Ovary (tissue), 3 donors: ENCODE results near the gene PARP9.

Experiments used
- EP300 ChIP-seq: sonication (generic); formaldehyde crosslinking; IDR thresholded peaks from one replicate; pipeline ENCODE4 v1.6.1; 2017; ENCODE audit warnings: antibody characterized with exemption
- POLR2A ChIP-seq: fragments of 450-650 bp; IDR thresholded peaks from one replicate; pipeline ENCODE4 v1.6.1; 2017; ENCODE audit warnings: antibody characterized with exemption, mild to moderate bottlenecking, moderate library complexity
- TF ChIP-seq, protein P1 (sequence below), 3 donors: fragments of 450-650 bp in 2 of 3; fragments of 200-600 bp in 1 of 3; IDR thresholded peaks; one replicate each; pipeline versions ENCODE4 v1.5.1 to v1.8.0; 2016 to 2022; ENCODE audit warnings: antibody characterized with exemption in 3 of 3, mild to moderate bottlenecking in 1 of 3
- donor health status: DM: no; HTN: no; CAD: no.

DNA sequence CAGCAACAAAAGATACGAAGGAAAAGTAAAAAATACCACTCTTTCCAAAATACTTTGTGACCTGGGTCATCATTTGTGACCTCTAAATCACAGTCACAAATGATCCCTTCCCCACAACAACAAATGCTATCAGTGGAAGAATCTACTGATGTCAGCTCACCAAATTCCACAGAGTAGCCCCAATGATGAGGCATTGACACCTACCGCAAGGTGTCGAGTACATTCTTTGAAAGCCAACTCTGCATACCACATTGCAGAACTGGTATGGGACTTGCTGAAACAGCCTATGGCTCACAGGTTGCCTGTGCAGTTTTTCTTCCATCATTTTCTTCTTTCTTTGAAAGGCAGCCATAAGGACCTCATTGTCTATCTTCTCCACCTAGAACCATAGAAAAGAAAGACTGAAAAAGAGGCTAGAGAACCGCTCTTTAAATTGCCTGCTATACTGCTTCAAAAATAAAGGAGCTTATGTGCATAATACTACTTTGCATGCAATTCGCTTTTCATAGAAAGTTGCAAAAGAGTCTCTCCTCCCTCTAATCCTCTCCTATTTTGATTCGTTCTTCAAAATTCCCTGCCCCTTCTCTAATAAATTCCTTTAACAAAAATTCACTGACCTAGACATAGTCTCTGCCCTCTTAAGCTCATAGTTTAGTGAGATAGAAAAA is 28.0 kb downstream of the PARP9 start:
- TF ChIP-seq, protein P1, sequence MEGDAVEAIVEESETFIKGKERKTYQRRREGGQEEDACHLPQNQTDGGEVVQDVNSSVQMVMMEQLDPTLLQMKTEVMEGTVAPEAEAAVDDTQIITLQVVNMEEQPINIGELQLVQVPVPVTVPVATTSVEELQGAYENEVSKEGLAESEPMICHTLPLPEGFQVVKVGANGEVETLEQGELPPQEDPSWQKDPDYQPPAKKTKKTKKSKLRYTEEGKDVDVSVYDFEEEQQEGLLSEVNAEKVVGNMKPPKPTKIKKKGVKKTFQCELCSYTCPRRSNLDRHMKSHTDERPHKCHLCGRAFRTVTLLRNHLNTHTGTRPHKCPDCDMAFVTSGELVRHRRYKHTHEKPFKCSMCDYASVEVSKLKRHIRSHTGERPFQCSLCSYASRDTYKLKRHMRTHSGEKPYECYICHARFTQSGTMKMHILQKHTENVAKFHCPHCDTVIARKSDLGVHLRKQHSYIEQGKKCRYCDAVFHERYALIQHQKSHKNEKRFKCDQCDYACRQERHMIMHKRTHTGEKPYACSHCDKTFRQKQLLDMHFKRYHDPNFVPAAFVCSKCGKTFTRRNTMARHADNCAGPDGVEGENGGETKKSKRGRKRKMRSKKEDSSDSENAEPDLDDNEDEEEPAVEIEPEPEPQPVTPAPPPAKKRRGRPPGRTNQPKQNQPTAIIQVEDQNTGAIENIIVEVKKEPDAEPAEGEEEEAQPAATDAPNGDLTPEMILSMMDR (IDR thresholded peaks at IDR 0.05) = no peak
- TF ChIP-seq EP300 = no peak
- no peak for TF ChIP-seq POLR2A
